MM.1S (cell line): Measurements from ENCODE around the gene ADPRH.

ENCODE experiments used
- CTCF ChIP-seq: fragments of 300-600 bp; sonication (generic); IDR thresholded peaks from 2 replicates; pipeline ENCODE4 v1.5.1; 2016; ENCODE audit warnings: antibody characterized with exemption, low read length, mixed read lengths
- EZH2 ChIP-seq: fragments of 300-600 bp; sonication (generic); optimal IDR thresholded peaks from 2 replicates; pipeline ENCODE3; 2017; ENCODE audit warnings: low read depth, mild to moderate bottlenecking, antibody characterized with exemption, low read length, mixed read lengths
- EZH2phosphoT487 ChIP-seq: fragments of 300-600 bp; sonication (generic); IDR thresholded peaks from 2 replicates; pipeline ENCODE4 v1.6.1; 2018; ENCODE audit warnings: antibody characterized with exemption, low read length

- no peak for TF ChIP-seq CTCF
- TF ChIP-seq EZH2: no peak
- no peak for TF ChIP-seq EZH2phosphoT487
These were observed 33.9 kb downstream of the ADPRH start for GRCh38 chr3:119613201-119613600.
